ENCODE measurements around the gene SLC9A7. TPM values are rescaled to one million over a fixed set of nuclear protein-coding genes. Genes with fewer than 3 reads are reported as not detected.

The SLC9A7 gene
- total and polyA plus RNA-seq, 2 donors (not counting 1 experiment from before 2014, with no cell fraction given): 13.9 to 47.7 TPM

- H3K27ac ChIP-seq (ENCODE audit: insufficient read depth, low read length): no peak overlapping the region
- H3K36me3 ChIP-seq (ENCODE audit: control insufficient read depth, insufficient read depth, low read length): no peaks in the 10 kb centered on the region
- no peaks in the 10 kb centered on the region for H4K20me1 ChIP-seq (ENCODE audit: control insufficient read depth, extremely low read depth, insufficient read depth, low read length)
- no peak for TF ChIP-seq EZH2 (IDR thresholded peaks at IDR 0.05; ENCODE audit: low read length, missing control alignments)
- TF ChIP-seq, protein P1, sequence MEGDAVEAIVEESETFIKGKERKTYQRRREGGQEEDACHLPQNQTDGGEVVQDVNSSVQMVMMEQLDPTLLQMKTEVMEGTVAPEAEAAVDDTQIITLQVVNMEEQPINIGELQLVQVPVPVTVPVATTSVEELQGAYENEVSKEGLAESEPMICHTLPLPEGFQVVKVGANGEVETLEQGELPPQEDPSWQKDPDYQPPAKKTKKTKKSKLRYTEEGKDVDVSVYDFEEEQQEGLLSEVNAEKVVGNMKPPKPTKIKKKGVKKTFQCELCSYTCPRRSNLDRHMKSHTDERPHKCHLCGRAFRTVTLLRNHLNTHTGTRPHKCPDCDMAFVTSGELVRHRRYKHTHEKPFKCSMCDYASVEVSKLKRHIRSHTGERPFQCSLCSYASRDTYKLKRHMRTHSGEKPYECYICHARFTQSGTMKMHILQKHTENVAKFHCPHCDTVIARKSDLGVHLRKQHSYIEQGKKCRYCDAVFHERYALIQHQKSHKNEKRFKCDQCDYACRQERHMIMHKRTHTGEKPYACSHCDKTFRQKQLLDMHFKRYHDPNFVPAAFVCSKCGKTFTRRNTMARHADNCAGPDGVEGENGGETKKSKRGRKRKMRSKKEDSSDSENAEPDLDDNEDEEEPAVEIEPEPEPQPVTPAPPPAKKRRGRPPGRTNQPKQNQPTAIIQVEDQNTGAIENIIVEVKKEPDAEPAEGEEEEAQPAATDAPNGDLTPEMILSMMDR (conservative IDR thresholded peaks at IDR 0.05 in 1 of 2, IDR thresholded peaks at IDR 0.05 in 1 of 2; ENCODE audit: low read depth in 1 of 2, low read length in 2 of 2): no peak
- no peak overlapping the region for H3K9ac ChIP-seq (ENCODE audit: insufficient read depth, low read length)
- no peaks in the 10 kb centered on the region for H3K4me1 ChIP-seq (ENCODE audit: control insufficient read depth, extremely low read depth, insufficient read depth, low read length)
- no peaks in the 10 kb centered on the region for H3K9me3 ChIP-seq (ENCODE audit: control insufficient read depth, insufficient read depth, low read depth, low read length)
- peak in 1 of 2 donors; percentile 73 for DNase-seq (ENCODE audit: low read depth in 2 of 2)
- H3K4me3 ChIP-seq (replicated peaks in 1 of 4; ENCODE audit: control extremely low read depth in 1 of 4, insufficient read depth in 1 of 4, low read depth in 3 of 4, low read length in 4 of 4): no peak overlapping the region
- H2AFZ ChIP-seq (ENCODE audit: low read length): no peak overlapping the region
- H3K79me2 ChIP-seq (ENCODE audit: control insufficient read depth, insufficient read depth, low read length): no peaks in the 10 kb centered on the region
- H3K4me2 ChIP-seq (ENCODE audit: extremely low read depth, insufficient read depth, low read length): no peak overlapping the region
- no peaks in the 10 kb centered on the region for H3K27me3 ChIP-seq (ENCODE audit: control insufficient read depth, insufficient read depth, low read length)
These were observed 45.0 kb downstream of the SLC9A7 start for GRCh38 chrX:46713672-46714490.

DNA sequence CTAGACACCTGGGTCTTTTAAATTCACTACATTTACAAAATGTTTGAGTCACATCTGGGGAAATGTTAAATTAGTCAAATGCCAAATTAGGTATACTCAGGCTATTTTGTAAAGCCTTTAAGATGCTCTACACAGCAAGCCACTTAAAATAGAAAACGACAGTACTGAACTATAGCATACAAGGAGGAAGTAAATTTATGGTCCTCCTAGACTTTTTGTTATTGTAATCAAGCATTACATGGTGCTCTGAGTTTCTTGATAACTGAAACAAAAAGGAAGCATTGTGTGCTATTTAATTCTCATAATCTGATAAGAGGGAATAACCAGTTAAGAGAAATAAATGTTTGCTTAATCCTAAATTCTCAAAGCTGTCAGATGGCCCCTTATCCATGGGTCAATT is 46.2 kb downstream of the SLC9A7 start:
- no peaks in the 10 kb centered on the region for H3K27me3 ChIP-seq (ENCODE audit: control insufficient read depth, insufficient read depth, low read length)
- no peak for DNase-seq (ENCODE audit: low read depth in 2 of 2)
- no peaks in the 10 kb centered on the region for H3K4me1 ChIP-seq (ENCODE audit: control insufficient read depth, extremely low read depth, insufficient read depth, low read length)
- no peaks in the 10 kb centered on the region for H3K36me3 ChIP-seq (ENCODE audit: control insufficient read depth, insufficient read depth, low read length)
- no peak overlapping the region for H3K9ac ChIP-seq (ENCODE audit: insufficient read depth, low read length)
- H3K79me2 ChIP-seq (ENCODE audit: control insufficient read depth, insufficient read depth, low read length): no peaks in the 10 kb centered on the region
- no peaks in the 10 kb centered on the region for H4K20me1 ChIP-seq (ENCODE audit: control insufficient read depth, extremely low read depth, insufficient read depth, low read length)
- H2AFZ ChIP-seq (ENCODE audit: low read length): no peak overlapping the region
- H3K27ac ChIP-seq (ENCODE audit: insufficient read depth, low read length): no peak overlapping the region
- H3K4me3 ChIP-seq (replicated peaks in 1 of 4; ENCODE audit: control extremely low read depth in 1 of 4, insufficient read depth in 1 of 4, low read depth in 3 of 4, low read length in 4 of 4): no peak overlapping the region
- H3K9me3 ChIP-seq (ENCODE audit: control insufficient read depth, insufficient read depth, low read depth, low read length): no peaks in the 10 kb centered on the region
- no peak overlapping the region for H3K4me2 ChIP-seq (ENCODE audit: extremely low read depth, insufficient read depth, low read length)
- TF ChIP-seq EZH2 (IDR thresholded peaks at IDR 0.05; ENCODE audit: low read length, missing control alignments): no peak
- TF ChIP-seq, protein P1 (conservative IDR thresholded peaks at IDR 0.05 in 1 of 2, IDR thresholded peaks at IDR 0.05 in 1 of 2; ENCODE audit: low read depth in 1 of 2, low read length in 2 of 2): no peak

DNA sequence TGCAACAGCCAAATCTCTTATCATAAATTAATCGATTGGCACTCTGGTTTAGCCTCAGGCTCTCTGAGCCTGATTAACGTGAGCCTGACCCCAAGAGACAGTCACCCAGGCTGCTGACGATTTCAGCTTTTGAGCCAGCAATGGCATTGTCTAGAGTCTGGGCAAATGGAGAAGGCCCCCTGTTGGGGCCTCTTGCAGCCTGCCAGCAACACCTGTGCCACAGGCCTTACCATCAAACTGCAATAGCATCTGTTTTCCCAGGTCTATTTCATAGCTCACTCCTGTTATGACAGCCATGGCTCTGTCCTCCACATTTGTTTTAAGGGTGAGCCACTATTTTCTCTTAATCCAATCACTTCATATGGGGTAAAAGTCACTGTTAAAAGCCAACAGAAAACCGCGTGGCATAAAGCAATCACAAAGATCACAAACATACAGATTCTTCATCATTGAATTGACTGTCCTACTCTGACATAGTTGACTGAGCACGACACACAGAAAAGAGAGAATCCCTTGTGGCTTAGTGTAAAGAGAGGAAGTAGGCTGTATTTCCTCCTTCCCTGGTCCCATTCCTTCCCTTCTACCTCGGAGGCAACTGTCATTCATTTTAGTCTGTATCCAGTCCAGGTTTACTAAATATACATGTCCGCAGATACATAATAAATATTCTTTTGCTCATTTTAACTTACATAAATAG is 47.8 kb downstream of the SLC9A7 start:
- no peaks in the 10 kb centered on the region for H3K27me3 ChIP-seq (ENCODE audit: control insufficient read depth, insufficient read depth, low read length)
- H3K36me3 ChIP-seq (ENCODE audit: control insufficient read depth, insufficient read depth, low read length): no peaks in the 10 kb centered on the region
- H3K4me2 ChIP-seq (ENCODE audit: extremely low read depth, insufficient read depth, low read length): no peak overlapping the region
- no peaks in the 10 kb centered on the region for H3K79me2 ChIP-seq (ENCODE audit: control insufficient read depth, insufficient read depth, low read length)
- H3K9me3 ChIP-seq (ENCODE audit: control insufficient read depth, insufficient read depth, low read depth, low read length): no peaks in the 10 kb centered on the region
- H4K20me1 ChIP-seq (ENCODE audit: control insufficient read depth, extremely low read depth, insufficient read depth, low read length): no peaks in the 10 kb centered on the region
- no peak overlapping the region for H3K9ac ChIP-seq (ENCODE audit: insufficient read depth, low read length)
- H3K4me1 ChIP-seq (ENCODE audit: control insufficient read depth, extremely low read depth, insufficient read depth, low read length): no peaks in the 10 kb centered on the region
- H3K27ac ChIP-seq (ENCODE audit: insufficient read depth, low read length): no peak overlapping the region
- TF ChIP-seq, protein P1 (conservative IDR thresholded peaks at IDR 0.05 in 1 of 2, IDR thresholded peaks at IDR 0.05 in 1 of 2; ENCODE audit: low read depth in 1 of 2, low read length in 2 of 2): no peak
- TF ChIP-seq EZH2 (IDR thresholded peaks at IDR 0.05; ENCODE audit: low read length, missing control alignments): no peak
- H3K4me3 ChIP-seq (replicated peaks in 1 of 4; ENCODE audit: control extremely low read depth in 1 of 4, insufficient read depth in 1 of 4, low read depth in 3 of 4, low read length in 4 of 4): no peak overlapping the region
- H2AFZ ChIP-seq (ENCODE audit: low read length): no peak overlapping the region
- no peak for DNase-seq (ENCODE audit: low read depth in 2 of 2)
